Measurements from ENCODE around the gene PADI3.

PADI3 gene

DNA sequence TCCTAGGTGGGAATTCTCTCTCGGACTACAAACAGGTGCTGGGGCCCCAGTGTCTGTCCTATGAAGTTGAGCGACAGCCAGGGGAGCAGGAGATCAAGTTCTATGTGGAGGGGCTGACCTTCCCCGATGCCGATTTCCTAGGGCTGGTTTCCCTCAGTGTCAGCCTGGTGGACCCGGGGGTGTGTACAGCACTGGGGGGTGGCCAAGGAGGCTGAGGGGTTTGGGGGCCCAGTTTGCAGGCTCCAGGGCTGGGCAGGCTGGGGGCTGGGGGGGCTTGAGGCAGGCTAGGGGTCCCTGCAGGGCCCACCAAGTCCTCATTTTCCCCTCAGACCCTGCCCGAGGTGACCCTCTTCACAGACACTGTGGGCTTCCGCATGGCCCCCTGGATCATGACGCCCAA lies 20.3 kb upstream of the PADI3 start:
- H3K27me3 ChIP-seq (ENCODE audit: control insufficient read depth, insufficient read depth, low read length, poor library complexity, severe bottlenecking), result no peaks in the 10 kb centered on the region
- H3K4me3 ChIP-seq (ENCODE audit: insufficient read depth, low read depth, low read length), result no peak overlapping the region
- H3K4me1 ChIP-seq (ENCODE audit: control insufficient read depth, insufficient read depth, low read length), result no peaks in the 10 kb centered on the region
- no peak overlapping the region for H3K27ac ChIP-seq (ENCODE audit: insufficient read depth, low read depth, low read length, poor library complexity, severe bottlenecking)
- 87 to 89% methylated on average over 8 of the region's 8 CpGs for WGBS, 2 experiments
- H3K36me3 ChIP-seq (ENCODE audit: control insufficient read depth, insufficient read depth, low read length), result no peaks in the 10 kb centered on the region
- H3K9me3 ChIP-seq (ENCODE audit: control insufficient read depth, low read length), result no peaks in the 10 kb centered on the region

DNA sequence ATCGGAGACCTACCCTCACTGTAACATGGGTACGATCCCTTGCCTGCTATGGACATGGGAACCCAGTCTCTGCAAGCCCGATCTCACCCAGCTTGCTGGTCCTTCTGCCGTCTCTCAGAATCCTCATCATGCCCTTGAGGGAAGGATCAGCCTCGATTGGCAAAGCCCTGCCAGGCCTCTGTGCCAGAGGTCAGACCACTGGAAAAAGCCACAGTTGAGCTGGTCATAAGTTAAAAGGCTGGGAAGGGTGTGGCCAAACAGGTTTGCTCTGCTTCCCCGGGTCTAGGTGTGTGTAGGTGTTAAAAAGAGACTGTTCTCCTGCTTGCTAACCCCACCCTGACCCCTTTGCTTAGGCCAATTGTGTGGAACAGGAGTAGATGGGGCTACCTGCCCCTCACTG lies 19.5 kb upstream of the PADI3 start:
- Histone ChIP-seq H3K36me3 (ENCODE audit: control insufficient read depth, insufficient read depth, low read length) (no peaks in the 10 kb centered on the region), H3K9me3 (ENCODE audit: control insufficient read depth, low read length) (no peaks in the 10 kb centered on the region), H3K4me1 (ENCODE audit: control insufficient read depth, insufficient read depth, low read length) (no peaks in the 10 kb centered on the region), H3K4me3 (ENCODE audit: insufficient read depth, low read depth, low read length) (no peak overlapping the region), H3K27ac (ENCODE audit: insufficient read depth, low read depth, low read length, poor library complexity, severe bottlenecking) (no peak overlapping the region), H3K27me3 (ENCODE audit: control insufficient read depth, insufficient read depth, low read length, poor library complexity, severe bottlenecking) (no peaks in the 10 kb centered on the region)
- WGBS, 2 experiments, result 91 to 94% methylated on average over 6 of the region's 6 CpGs

DNA sequence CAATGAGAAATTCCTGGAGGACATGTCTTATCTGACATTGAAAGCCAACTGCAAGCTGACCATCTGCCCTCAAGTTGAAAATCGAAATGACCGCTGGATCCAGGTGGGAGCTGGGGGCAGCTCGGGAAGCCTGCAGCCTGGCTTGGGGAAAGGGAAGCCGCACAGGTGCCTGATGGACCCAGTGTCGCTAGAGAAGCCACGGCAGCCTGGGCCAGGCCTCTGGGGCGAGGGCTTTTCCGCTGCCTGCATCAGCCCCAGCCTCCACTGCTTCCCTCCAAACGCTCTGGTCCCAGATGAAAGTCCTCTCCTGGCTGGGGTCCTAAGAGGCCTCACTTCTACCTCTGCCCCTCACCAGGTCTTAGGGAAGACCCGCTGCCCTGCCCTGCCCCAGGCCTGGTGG lies 18.8 kb upstream of the PADI3 start:
- H3K4me1 ChIP-seq (ENCODE audit: control insufficient read depth, insufficient read depth, low read length), result no peaks in the 10 kb centered on the region
- H3K27me3 ChIP-seq (ENCODE audit: control insufficient read depth, insufficient read depth, low read length, poor library complexity, severe bottlenecking), result no peaks in the 10 kb centered on the region
- no peaks in the 10 kb centered on the region for H3K9me3 ChIP-seq (ENCODE audit: control insufficient read depth, low read length)
- no peak overlapping the region for H3K27ac ChIP-seq (ENCODE audit: insufficient read depth, low read depth, low read length, poor library complexity, severe bottlenecking)
- 90 to 93% methylated on average over 10 of the region's 10 CpGs for WGBS, 2 experiments
- no peaks in the 10 kb centered on the region for H3K36me3 ChIP-seq (ENCODE audit: control insufficient read depth, insufficient read depth, low read length)
- H3K4me3 ChIP-seq (ENCODE audit: insufficient read depth, low read depth, low read length), result no peak overlapping the region

DNA sequence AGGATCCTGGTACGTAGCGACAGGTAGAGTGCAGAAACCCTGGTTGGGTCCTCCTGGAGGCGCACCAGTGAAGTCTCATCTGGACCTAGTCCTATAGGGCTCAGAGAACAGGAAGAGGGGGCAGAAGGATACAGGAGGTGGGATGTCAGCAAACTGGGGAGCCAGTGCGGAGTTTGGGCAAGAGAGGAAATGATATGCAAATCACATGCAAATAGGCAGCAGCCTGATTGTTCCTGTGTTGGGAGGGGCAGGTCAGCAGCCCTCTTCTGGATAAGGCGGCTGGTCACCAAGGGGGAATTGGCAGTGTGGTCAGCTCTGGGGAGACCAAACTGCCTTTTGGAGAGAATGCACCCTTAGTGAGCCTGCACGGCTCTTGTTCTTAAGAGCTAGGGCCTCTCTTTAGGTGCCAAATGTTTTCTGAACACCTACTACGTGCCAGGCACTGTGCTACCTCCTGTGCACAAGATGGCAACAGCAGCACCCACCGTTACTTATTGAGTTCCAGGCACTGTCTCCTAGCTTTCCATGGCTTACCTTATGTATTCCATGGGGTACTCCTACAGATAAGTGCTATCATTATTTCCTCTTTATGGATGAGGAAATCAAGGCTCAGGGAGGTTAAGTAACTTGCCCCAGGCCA lies 18.1 kb upstream of the PADI3 start:
- Histone ChIP-seq H3K36me3 (ENCODE audit: control insufficient read depth, insufficient read depth, low read length) (no peaks in the 10 kb centered on the region), H3K4me3 (ENCODE audit: insufficient read depth, low read depth, low read length) (no peak overlapping the region), H3K9me3 (ENCODE audit: control insufficient read depth, low read length) (no peaks in the 10 kb centered on the region), H3K27ac (ENCODE audit: insufficient read depth, low read depth, low read length, poor library complexity, severe bottlenecking) (no peak overlapping the region), H3K27me3 (ENCODE audit: control insufficient read depth, insufficient read depth, low read length, poor library complexity, severe bottlenecking) (no peaks in the 10 kb centered on the region), H3K4me1 (ENCODE audit: control insufficient read depth, insufficient read depth, low read length) (no peaks in the 10 kb centered on the region)
- WGBS, 2 experiments, result 80 to 84% methylated on average over 8 of the region's 8 CpGs

DNA sequence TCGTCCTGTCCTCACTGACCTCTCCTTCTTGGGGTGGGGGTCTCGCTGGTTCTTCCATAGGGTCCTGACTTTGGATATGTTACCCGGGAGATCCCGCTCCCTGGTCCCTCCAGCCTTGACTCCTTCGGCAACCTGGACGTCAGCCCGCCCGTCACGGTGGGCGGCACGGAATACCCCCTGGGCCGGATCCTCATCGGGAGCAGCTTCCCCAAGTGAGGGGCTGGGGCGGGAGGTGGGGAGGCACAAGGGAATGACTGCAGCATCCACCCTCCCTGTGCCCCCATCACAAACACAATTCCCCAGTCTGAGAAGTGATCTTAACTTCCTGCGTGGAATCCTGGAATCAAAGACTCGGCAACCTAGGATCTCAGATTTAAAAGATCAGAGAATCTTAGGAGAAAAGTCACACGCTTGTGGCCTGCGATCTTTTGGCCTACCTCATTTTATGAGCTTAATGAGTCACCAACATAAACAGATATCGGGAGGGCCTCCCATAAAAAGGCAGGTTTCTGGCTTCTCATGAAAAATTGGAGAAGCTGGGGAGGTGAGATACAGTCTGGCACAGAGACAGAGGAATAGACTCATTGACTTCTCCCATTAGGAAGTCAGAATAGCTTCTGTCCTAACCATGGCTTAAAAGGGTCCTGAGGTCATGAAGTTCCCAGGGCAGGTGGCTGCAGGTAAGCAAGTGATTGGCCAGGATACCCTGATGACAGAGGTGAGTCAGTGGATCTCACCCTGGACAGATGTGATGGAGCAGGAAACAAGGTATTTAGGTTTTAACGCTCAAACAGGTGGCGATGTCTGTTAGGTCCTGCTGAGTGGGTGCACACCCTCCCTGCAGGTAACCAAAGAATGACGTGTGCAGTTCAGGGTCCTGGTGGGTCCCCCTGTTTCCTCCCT lies 15.9 kb upstream of the PADI3 start:
- 85 to 86% methylated on average over 22 of the region's 22 CpGs for WGBS, 2 experiments

DNA sequence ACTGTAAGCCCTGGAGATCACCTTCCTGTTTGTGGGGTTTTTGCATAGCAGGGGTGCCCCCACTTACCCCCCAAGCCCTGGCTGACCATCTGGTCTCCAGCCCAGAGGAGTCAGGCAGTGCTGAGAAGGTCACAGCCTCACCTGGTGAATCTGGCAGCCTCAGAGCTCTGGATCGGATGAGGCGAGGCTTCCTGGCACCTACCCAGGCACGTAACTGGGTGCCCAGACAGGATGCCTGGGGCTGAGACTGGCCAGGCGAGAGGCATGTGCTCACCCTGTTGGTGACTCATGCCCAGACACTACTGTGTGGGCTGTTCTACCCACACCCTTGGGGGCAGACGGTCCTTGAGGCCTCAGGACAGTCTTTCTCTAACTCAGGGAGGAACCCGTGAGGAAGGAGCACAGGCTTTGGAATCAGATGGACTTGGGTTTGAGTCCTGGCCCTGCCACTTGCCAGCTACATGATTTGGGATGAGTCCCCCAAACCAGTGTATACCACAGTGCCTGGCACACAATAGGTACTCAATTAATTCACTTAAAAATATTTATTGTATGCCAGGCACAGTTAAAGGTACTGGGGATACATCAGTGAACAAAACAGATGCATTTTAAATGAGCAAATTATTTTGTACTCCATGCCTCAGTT lies 15.1 kb upstream of the PADI3 start:
- Histone ChIP-seq H3K4me1 (ENCODE audit: control insufficient read depth, insufficient read depth, low read length) (no peaks in the 10 kb centered on the region), H3K9me3 (ENCODE audit: control insufficient read depth, low read length) (no peaks in the 10 kb centered on the region), H3K36me3 (ENCODE audit: control insufficient read depth, insufficient read depth, low read length) (no peaks in the 10 kb centered on the region), H3K4me3 (ENCODE audit: insufficient read depth, low read depth, low read length) (no peak overlapping the region), H3K27ac (ENCODE audit: insufficient read depth, low read depth, low read length, poor library complexity, severe bottlenecking) (no peak overlapping the region), H3K27me3 (ENCODE audit: control insufficient read depth, insufficient read depth, low read length, poor library complexity, severe bottlenecking) (no peaks in the 10 kb centered on the region)
- whole genome bisulfite sequencing, 2 experiments, result 83 to 84% methylated on average over 6 of the region's 6 CpGs

More for the DNA sequence above, 15.9 kb upstream of the PADI3 start:
- Histone ChIP-seq H3K27ac (ENCODE audit: insufficient read depth, low read depth, low read length, poor library complexity, severe bottlenecking) (no peak overlapping the region), H3K9me3 (ENCODE audit: control insufficient read depth, low read length) (no peaks in the 10 kb centered on the region), H3K36me3 (ENCODE audit: control insufficient read depth, insufficient read depth, low read length) (no peaks in the 10 kb centered on the region), H3K27me3 (ENCODE audit: control insufficient read depth, insufficient read depth, low read length, poor library complexity, severe bottlenecking) (no peaks in the 10 kb centered on the region), H3K4me3 (ENCODE audit: insufficient read depth, low read depth, low read length) (no peak overlapping the region), H3K4me1 (ENCODE audit: control insufficient read depth, insufficient read depth, low read length) (no peaks in the 10 kb centered on the region)

DNA sequence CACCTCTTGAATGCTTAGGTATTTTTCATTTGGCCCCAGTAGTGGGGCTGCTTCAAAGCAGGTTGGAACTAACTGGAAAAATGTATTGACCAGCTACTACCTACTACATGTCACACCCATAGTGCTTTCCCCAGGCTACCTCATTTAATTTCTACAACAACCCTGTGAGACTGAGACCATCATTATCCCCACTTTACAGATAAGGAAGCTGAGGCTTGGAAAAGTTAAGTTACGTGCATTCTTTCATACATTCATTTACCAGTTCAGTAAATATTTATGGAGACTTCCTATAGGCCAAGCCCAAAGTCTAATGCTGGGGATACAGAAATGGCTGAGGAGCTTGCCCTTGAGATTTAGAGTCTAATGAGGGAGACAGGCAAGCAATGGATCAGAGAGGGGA lies 14.5 kb upstream of the PADI3 start:
- 88 to 90% methylated on average over 1 of the region's 1 CpG for WGBS, 2 experiments
- Histone ChIP-seq H3K27me3 (ENCODE audit: control insufficient read depth, insufficient read depth, low read length, poor library complexity, severe bottlenecking) (no peaks in the 10 kb centered on the region), H3K36me3 (ENCODE audit: control insufficient read depth, insufficient read depth, low read length) (no peaks in the 10 kb centered on the region), H3K4me3 (ENCODE audit: insufficient read depth, low read depth, low read length) (no peak overlapping the region), H3K4me1 (ENCODE audit: control insufficient read depth, insufficient read depth, low read length) (no peaks in the 10 kb centered on the region), H3K9me3 (ENCODE audit: control insufficient read depth, low read length) (no peaks in the 10 kb centered on the region), H3K27ac (ENCODE audit: insufficient read depth, low read depth, low read length, poor library complexity, severe bottlenecking) (no peak overlapping the region)

DNA sequence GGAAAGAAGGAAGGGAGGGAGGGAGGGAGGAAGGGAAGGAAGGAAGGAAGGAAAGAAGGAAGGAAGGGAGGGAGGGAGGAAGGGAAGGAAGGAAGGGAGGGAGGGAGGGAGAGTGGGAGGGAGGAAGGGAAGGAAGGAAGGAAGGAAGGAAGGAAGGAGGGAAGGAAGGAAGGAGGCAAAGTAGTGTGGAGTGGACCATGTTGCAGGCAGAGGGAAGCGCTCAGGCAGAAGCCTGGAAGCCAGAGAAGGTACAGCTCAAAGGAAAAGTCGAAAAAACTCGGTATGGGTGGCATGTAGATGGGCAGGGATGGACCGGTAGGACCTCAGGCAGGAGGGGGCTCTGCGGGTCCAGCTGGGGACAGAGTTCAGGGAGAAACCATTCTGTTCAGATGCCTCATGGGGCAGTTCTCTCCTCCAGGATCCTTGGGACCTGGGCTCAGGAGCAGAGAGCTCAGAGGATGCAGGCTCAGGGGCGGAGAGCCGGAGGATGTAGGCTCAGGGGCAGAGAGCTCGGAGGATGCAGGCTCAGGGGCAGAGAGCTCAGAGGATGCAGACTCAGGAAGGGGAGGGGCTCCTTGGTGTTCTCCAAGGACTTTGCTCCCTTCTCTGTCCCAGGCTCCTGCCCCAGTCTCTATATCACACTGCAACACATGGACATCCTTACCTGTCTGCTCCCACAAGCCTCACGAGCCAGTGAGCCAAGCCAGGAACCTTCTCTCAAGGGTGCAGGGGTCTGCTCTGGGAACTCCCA lies 13.6 kb upstream of the PADI3 start:
- H3K27me3 ChIP-seq (ENCODE audit: control insufficient read depth, insufficient read depth, low read length, poor library complexity, severe bottlenecking), result no peaks in the 10 kb centered on the region
- H3K4me3 ChIP-seq (ENCODE audit: insufficient read depth, low read depth, low read length), result no peak overlapping the region
- H3K27ac ChIP-seq (ENCODE audit: insufficient read depth, low read depth, low read length, poor library complexity, severe bottlenecking), result no peak overlapping the region
- no peaks in the 10 kb centered on the region for H3K9me3 ChIP-seq (ENCODE audit: control insufficient read depth, low read length)
- H3K4me1 ChIP-seq (ENCODE audit: control insufficient read depth, insufficient read depth, low read length), result peaks cover under 1% of the 10 kb centered on the region
- H3K36me3 ChIP-seq (ENCODE audit: control insufficient read depth, insufficient read depth, low read length), result no peaks in the 10 kb centered on the region
- WGBS, 2 experiments, result 86 to 90% methylated on average over 9 of the region's 9 CpGs

DNA sequence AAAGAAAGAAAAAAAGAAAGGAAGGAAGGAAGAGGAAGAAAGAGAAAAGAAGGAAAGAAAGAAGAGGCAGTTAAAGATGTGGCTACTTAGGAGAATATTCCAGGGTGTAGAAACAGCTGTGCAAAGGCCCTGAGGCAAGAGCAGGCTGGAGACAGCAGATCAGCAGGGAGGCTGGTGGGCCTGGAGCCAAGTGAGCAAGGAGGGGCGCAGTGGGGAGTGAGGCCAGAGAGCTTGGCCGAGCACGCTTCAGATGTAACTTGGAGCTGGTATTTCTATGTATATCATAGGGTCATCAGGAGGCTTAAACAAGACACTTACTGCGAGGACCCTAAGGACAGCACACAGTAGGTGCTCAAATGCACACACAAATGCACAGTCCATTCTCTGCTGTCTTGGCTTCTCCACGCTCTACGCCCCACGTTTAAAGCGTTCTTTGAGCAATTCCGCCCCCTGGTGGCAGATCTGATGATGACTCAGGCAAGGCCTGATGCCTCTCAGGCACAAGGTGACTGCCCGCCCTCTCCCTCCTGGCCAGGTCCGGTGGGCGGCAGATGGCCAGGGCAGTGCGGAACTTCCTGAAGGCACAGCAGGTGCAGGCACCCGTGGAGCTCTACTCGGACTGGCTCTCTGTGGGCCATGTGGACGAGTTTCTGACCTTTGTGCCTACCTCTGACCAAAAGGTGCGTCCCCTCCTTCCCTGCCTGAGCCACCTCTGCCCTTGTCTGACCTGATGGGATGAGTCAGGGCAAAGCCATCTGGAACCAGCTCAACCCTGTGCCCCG lies 11.9 kb upstream of the PADI3 start:
- no peaks in the 10 kb centered on the region for H3K27me3 ChIP-seq (ENCODE audit: control insufficient read depth, insufficient read depth, low read length, poor library complexity, severe bottlenecking)
- no peak overlapping the region for H3K4me3 ChIP-seq (ENCODE audit: insufficient read depth, low read depth, low read length)
- H3K36me3 ChIP-seq (ENCODE audit: control insufficient read depth, insufficient read depth, low read length), result no peaks in the 10 kb centered on the region
- H3K4me1 ChIP-seq (ENCODE audit: control insufficient read depth, insufficient read depth, low read length), result peaks cover 10% of the 10 kb centered on the region
- H3K9me3 ChIP-seq (ENCODE audit: control insufficient read depth, low read length), result no peaks in the 10 kb centered on the region
- 24 to 25% methylated on average over 18 of the region's 18 CpGs for WGBS, 2 experiments
- no peak overlapping the region for H3K27ac ChIP-seq (ENCODE audit: insufficient read depth, low read depth, low read length, poor library complexity, severe bottlenecking)
